HEK293 (cell line): ENCODE measurements around the gene CISH.

Source experiments
- CTCF ChIP-seq: fragments of 450-650 bp; formaldehyde crosslinking; IDR thresholded peaks from 2 replicates; pipeline ENCODE4 v1.5.1; 2016; ENCODE audit warnings: missing biosample characterization, missing genetic modification characterization
- ELK4 ChIP-seq: IDR thresholded peaks from 2 replicates; pipeline ENCODE4 v1.6.1; 2011; ENCODE audit warnings: mild to moderate bottlenecking, low read depth, low read length, borderline replicate concordance
- PRDM2 ChIP-seq: fragments of 450-650 bp; formaldehyde crosslinking; IDR thresholded peaks from 2 replicates; pipeline ENCODE4 v1.5.1; 2016; ENCODE audit warnings: missing biosample characterization, missing genetic modification characterization, borderline replicate concordance
- REST ChIP-seq: fragments of 450-650 bp; formaldehyde crosslinking; IDR thresholded peaks from 2 replicates; pipeline ENCODE4 v1.5.1; 2016; ENCODE audit warnings: missing biosample characterization, missing genetic modification characterization
- SETDB1 ChIP-seq: IDR thresholded peaks from one replicate; pipeline ENCODE4 v1.6.1; 2017; ENCODE audit warnings: mild to moderate bottlenecking, low read length, moderate library complexity, mixed read lengths; ENCODE audit not compliant: insufficient read length
- ZBTB11 ChIP-seq: fragments of 450-650 bp; formaldehyde crosslinking; conservative IDR thresholded peaks from 2 replicates; pipeline ENCODE4 v1.5.1; 2016; ENCODE audit warnings: low read depth, missing biosample characterization, missing genetic modification characterization
- ZNF10 ChIP-seq: fragments of 450-650 bp; formaldehyde crosslinking; IDR thresholded peaks from 2 replicates; pipeline ENCODE4 v1.5.1; 2017; ENCODE audit warnings: missing biosample characterization, missing genetic modification characterization
- ZNF146 ChIP-seq: fragments of 450-650 bp; formaldehyde crosslinking; IDR thresholded peaks from 2 replicates; pipeline ENCODE4 v1.5.1; 2016; ENCODE audit warnings: missing biosample characterization, missing genetic modification characterization
- ZNF175 ChIP-seq: fragments of 450-650 bp; formaldehyde crosslinking; IDR thresholded peaks from 2 replicates; pipeline ENCODE4 v1.5.1; 2016; ENCODE audit warnings: missing biosample characterization, missing genetic modification characterization
- ZNF23 ChIP-seq: fragments of 450-650 bp; formaldehyde crosslinking; IDR thresholded peaks from 2 replicates; pipeline ENCODE4 v1.5.1; 2016; ENCODE audit warnings: missing biosample characterization, missing genetic modification characterization, borderline replicate concordance
- ZNF274 ChIP-seq, 2 experiments: fragments of 200-500 bp in 1 of 2; fragments of 450-650 bp in 1 of 2; sonication (Bioruptor generic) in 1 of 2; formaldehyde crosslinking in 1 of 2; IDR thresholded peaks; 2 replicates each; pipeline versions ENCODE4 v1.5.1 to v1.6.1; 2014 to 2016; ENCODE audit warnings: borderline replicate concordance in 1 of 2, inconsistent platforms in 1 of 2, low read length in 1 of 2, missing biosample characterization in 1 of 2, missing genetic modification characterization in 1 of 2
- ZNF433 ChIP-seq: fragments of 450-650 bp; formaldehyde crosslinking; IDR thresholded peaks from 2 replicates; pipeline ENCODE4 v1.5.1; 2016; ENCODE audit warnings: missing biosample characterization, missing genetic modification characterization, low read depth
- ZNF610 ChIP-seq: fragments of 450-650 bp; formaldehyde crosslinking; IDR thresholded peaks from 2 replicates; pipeline ENCODE4 v1.5.1; 2016; ENCODE audit warnings: missing biosample characterization, missing genetic modification characterization, borderline replicate concordance

- TF ChIP-seq CTCF (tag by site-specific recombination) = no peak
- TF ChIP-seq ZBTB11 (tag by site-specific recombination) = no peak
- no peak for TF ChIP-seq ELK4
- no peak for TF ChIP-seq ZNF433
- TF ChIP-seq REST = no peak
- no peak for TF ChIP-seq ZNF23
- TF ChIP-seq SETDB1 = no peak
- no peak for TF ChIP-seq ZNF10 (tag by site-specific recombination)
- TF ChIP-seq ZNF146 = no peak
- no peak for TF ChIP-seq ZNF274 (IDR thresholded peaks at IDR 0.05; ENCODE audit: low read length)
- no peak for TF ChIP-seq ZNF274 (tag by site-specific recombination; IDR thresholded peaks at IDR 0.05; ENCODE audit: borderline replicate concordance)
- TF ChIP-seq ZNF610 = no peak
- no peak for TF ChIP-seq PRDM2
- TF ChIP-seq ZNF175 (tag by site-specific recombination) = no peak
Observed at GRCh38 chr3:50648313-50648712, 36.7 kb upstream of the CISH start.
